ENCODE data around the gene SLC5A6. TPM values are rescaled to one million over a fixed set of nuclear protein-coding genes. Genes with fewer than 3 reads are reported as not detected.

The SLC5A6 gene
- total RNA-seq, 1 donor from 2014 or later = 66.7 TPM

DNA sequence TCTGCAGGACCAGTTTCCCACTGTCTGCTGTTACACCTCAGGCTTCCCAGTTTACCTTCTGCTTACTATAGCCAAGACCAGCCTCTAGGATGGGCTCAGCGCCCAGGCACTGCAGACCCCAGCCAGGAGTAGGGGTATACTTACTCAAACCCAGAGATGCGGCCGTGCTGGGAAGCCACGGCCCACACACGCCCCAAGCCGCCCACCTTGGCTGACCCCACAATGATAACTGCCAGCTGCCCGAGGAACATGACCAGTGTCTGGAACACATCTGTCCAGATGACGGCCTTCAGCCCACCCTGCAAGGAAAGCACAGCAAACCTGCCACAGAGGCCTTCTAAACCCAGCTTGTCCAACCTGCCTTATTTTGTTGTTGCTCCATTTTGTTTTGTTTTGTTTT, 6.9 kb downstream of the SLC5A6 start:
- H3K27me3 Mint-ChIP-seq = no peaks in the 10 kb centered on the region
- no peak overlapping the region for H3K27ac Mint-ChIP-seq
- TF ChIP-seq CTCF (IDR thresholded peaks at IDR 0.05; ENCODE audit: unreplicated experiment) = no peak
- DNase-seq (ENCODE audit: low spot score, unreplicated experiment) = no peak
- H3K4me1 Mint-ChIP-seq (ENCODE audit: low read depth) = peaks cover 6% of the 10 kb centered on the region
- peaks cover 10% of the 10 kb centered on the region for H3K36me3 Mint-ChIP-seq (ENCODE audit: insufficient read depth)
- H3K4me3 Mint-ChIP-seq (ENCODE audit: low read depth) = no peak overlapping the region
- H3K9me3 Mint-ChIP-seq (ENCODE audit: low read depth) = no peaks in the 10 kb centered on the region

DNA sequence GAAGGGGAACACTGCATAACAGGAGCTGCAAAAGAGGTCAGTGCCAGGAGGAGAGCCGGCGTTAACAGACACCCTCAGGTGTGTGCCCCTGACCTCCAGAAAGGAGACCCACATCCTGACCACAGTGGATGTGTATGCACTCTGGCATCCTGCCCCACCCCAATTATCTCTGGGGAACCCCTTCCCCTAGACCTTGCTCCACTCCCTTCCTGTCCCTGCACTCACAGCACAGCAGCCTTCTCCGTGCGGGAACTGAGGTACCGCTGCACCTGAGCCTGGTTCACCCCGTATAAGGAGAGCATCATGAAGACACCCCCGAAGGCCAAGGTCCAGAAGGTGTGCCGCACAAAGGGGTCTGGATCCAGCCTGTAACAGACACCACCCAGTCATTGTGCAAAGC, 7.5 kb downstream of the SLC5A6 start:
- no peak overlapping the region for H3K4me3 Mint-ChIP-seq (ENCODE audit: low read depth)
- H3K36me3 Mint-ChIP-seq (ENCODE audit: insufficient read depth) = peaks cover 11% of the 10 kb centered on the region
- TF ChIP-seq CTCF (IDR thresholded peaks at IDR 0.05; ENCODE audit: unreplicated experiment) = no peak
- DNase-seq (ENCODE audit: low spot score, unreplicated experiment) = no peak
- H3K4me1 Mint-ChIP-seq (ENCODE audit: low read depth) = peaks cover 1% of the 10 kb centered on the region
- no peaks in the 10 kb centered on the region for H3K9me3 Mint-ChIP-seq (ENCODE audit: low read depth)
- H3K27ac Mint-ChIP-seq = no peak overlapping the region
- H3K27me3 Mint-ChIP-seq = no peaks in the 10 kb centered on the region

- Mint-ChIP-seq H3K9me3 (ENCODE audit: low read depth) (no peaks in the 10 kb centered on the region), H3K27me3 (no peaks in the 10 kb centered on the region), H3K4me3 (ENCODE audit: low read depth) (no peak overlapping the region), H3K27ac (no peak overlapping the region), H3K36me3 (ENCODE audit: insufficient read depth) (peaks cover 11% of the 10 kb centered on the region), H3K4me1 (ENCODE audit: low read depth) (peaks cover 1% of the 10 kb centered on the region)
- no peak for TF ChIP-seq CTCF (IDR thresholded peaks at IDR 0.05; ENCODE audit: unreplicated experiment)
- no peak for DNase-seq (ENCODE audit: low spot score, unreplicated experiment)
Observed at GRCh38 chr2:27203741-27204140, 8.3 kb downstream of the SLC5A6 start.

GRCh38 chr2:27202854-27203253, 9.2 kb downstream of the SLC5A6 start:
- Mint-ChIP-seq H3K4me1 (ENCODE audit: low read depth) (peaks cover 1% of the 10 kb centered on the region), H3K9me3 (ENCODE audit: low read depth) (no peaks in the 10 kb centered on the region), H3K4me3 (ENCODE audit: low read depth) (no peak overlapping the region), H3K36me3 (ENCODE audit: insufficient read depth) (peaks cover 12% of the 10 kb centered on the region), H3K27ac (no peak overlapping the region), H3K27me3 (no peaks in the 10 kb centered on the region)
- DNase-seq (ENCODE audit: low spot score, unreplicated experiment) = no peak
- TF ChIP-seq CTCF (IDR thresholded peaks at IDR 0.05; ENCODE audit: unreplicated experiment) = no peak

GRCh38 chr2:27201675-27202074, 10.4 kb downstream of the SLC5A6 start:
- no peaks in the 10 kb centered on the region for H3K27me3 Mint-ChIP-seq
- no peak for TF ChIP-seq CTCF (IDR thresholded peaks at IDR 0.05; ENCODE audit: unreplicated experiment)
- H3K36me3 Mint-ChIP-seq (ENCODE audit: insufficient read depth) = peaks cover 12% of the 10 kb centered on the region
- peaks cover 1% of the 10 kb centered on the region for H3K4me1 Mint-ChIP-seq (ENCODE audit: low read depth)
- no peak for DNase-seq (ENCODE audit: low spot score, unreplicated experiment)
- no peak overlapping the region for H3K27ac Mint-ChIP-seq
- no peak overlapping the region for H3K4me3 Mint-ChIP-seq (ENCODE audit: low read depth)
- H3K9me3 Mint-ChIP-seq (ENCODE audit: low read depth) = no peaks in the 10 kb centered on the region
